GM23248 (cell line): ENCODE data around the gene KCTD13.

Experiments used
- EZH2 ChIP-seq: fragments of 200-600 bp; sonication (generic); IDR thresholded peaks from 2 replicates; pipeline ENCODE4 v1.6.1; 2018; ENCODE audit warnings: antibody characterized with exemption, mild to moderate bottlenecking; ENCODE audit not compliant: insufficient read depth, poor library complexity, severe bottlenecking
- EZH2phosphoT487 ChIP-seq: fragments of 200-600 bp; sonication (generic); IDR thresholded peaks from 2 replicates; pipeline ENCODE4 v1.6.1; 2018; ENCODE audit warnings: antibody characterized with exemption, moderate library complexity, mild to moderate bottlenecking, low read depth; ENCODE audit not compliant: insufficient read depth

- TF ChIP-seq EZH2 (no peak), EZH2phosphoT487 (no peak)
Observed at GRCh38 chr16:29920288-29921033, 5.6 kb downstream of the KCTD13 start.
